NT2/D1 (cell line): ENCODE results near the gene PARS2.

ENCODE experiments used
- SUZ12 ChIP-seq: IDR thresholded peaks from 2 replicates; pipeline ENCODE4 v1.6.1; 2011; ENCODE audit not compliant: insufficient read length, insufficient read depth; ENCODE audit errors: extremely low read depth
- YY1 ChIP-seq: IDR thresholded peaks from 2 replicates; pipeline ENCODE4 v1.6.1; 2011; ENCODE audit not compliant: insufficient read length, insufficient read depth

DNA sequence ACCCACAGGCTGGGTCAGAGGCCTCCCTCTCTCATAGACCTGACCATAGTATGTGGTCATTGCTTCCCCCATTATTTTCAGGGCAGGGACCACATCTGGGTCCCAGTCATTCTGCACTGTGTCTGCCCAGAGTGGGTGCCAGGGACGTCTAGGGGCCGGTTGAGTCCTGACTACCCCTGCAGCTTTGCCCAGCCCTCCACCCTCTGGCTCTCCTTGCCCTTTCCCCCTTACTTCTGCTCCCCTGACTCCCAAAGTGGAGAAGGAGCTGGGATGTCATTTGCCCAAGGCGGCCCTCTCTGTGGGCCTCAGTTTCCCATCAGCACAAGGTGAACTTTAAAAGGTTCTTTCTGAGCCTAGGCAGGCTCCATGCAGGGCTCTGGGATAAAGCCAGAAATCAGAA lies 41.1 kb upstream of the PARS2 start:
- TF ChIP-seq YY1 (no peak), SUZ12 (no peak)
